HepG2 (cell line): Measurements from ENCODE around the gene KRT38. TPM values are rescaled to one million over a fixed set of nuclear protein-coding genes. Genes with fewer than 3 reads are reported as not detected.

Experiments used
- ATAC-seq: fragments of 200-7000 bp; cut with Tn5 transposase; 3 replicates; pipeline ENCODE4 v1.9.1; 2020; ENCODE audit warnings: mild to moderate bottlenecking, moderate library complexity
- BruUV-seq: library from RNA; stranded (reverse); fragments of 400-500 nt; replicated peaks from 2 replicates; lab custom pipeline; 2021; lab: Mats Ljungman, UMichigan
- CTCF ChIA-PET: fragments of 300-600 bp; formaldehyde crosslinking; extraction: SDS; loops from one replicate; lab custom pipeline; 2021; ENCODE audit warnings: low total read pairs, inconsistent platforms, low intra/inter-chr PET ratio; lab: Yijun Ruan, JAX
- POLR2A ChIA-PET: fragments of 350-600 bp; sonication (Branson Sonifier 250); formaldehyde crosslinking; loops from one replicate; lab custom pipeline; 2020; ENCODE audit warnings: antibody characterized with exemption, inconsistent platforms; lab: Yijun Ruan, JAX
- DNase-seq: peaks from one replicate; pipeline ENCODE4 v3.0.0-alpha.2; 2015; ENCODE audit warnings: low spot score
- FAIRE-seq: peaks from 3 replicates; lab custom pipeline; 2011; peaks lifted over from hg19 to GRCh38; lab: Jason Lieb, UNC
- H2AFZ ChIP-seq: one replicate; pipeline ENCODE4 v1.6.1; 2011; ENCODE audit warnings: low read length, inconsistent platforms
- H3K27ac ChIP-seq: fragments of 300-600 bp; 3 replicates; pipeline ENCODE4 v1.8.0; 2011; ENCODE audit warnings: mixed run types, mild to moderate bottlenecking, mixed read lengths, low read length, inconsistent platforms; ENCODE audit not compliant: insufficient read depth; ENCODE audit errors: extremely low read length
- H3K27me3 ChIP-seq, 2 experiments: fragments of 200-600 bp in 1 of 2; 2 replicates in 1 of 2; 3 replicates in 1 of 2; pipeline versions ENCODE4 v1.6.0 to v1.8.0; 2011; ENCODE audit warnings: low read length in 2 of 2, mild to moderate bottlenecking in 2 of 2, moderate library complexity in 2 of 2, inconsistent platforms in 1 of 2; ENCODE audit not compliant: insufficient read depth in 2 of 2, control insufficient read depth in 1 of 2
- H3K36me3 ChIP-seq, 2 experiments: fragments of 200-600 bp in 1 of 2; replicated peaks in 1 of 2; 2 replicates in 1 of 2; 3 replicates in 1 of 2; pipeline versions ENCODE4 v1.5.1 to v1.8.0; 2011; ENCODE audit warnings: low read length in 2 of 2, inconsistent platforms in 1 of 2; ENCODE audit not compliant: insufficient read depth in 2 of 2, control insufficient read depth in 1 of 2
- H3K4me1 ChIP-seq: 2 replicates; pipeline ENCODE4 v1.5.1; 2012; ENCODE audit warnings: low read length, inconsistent platforms; ENCODE audit not compliant: insufficient read depth
- H3K4me2 ChIP-seq: 2 replicates; pipeline ENCODE4 v1.6.0; 2011; ENCODE audit warnings: low read depth, low read length, inconsistent platforms
- H3K4me3 ChIP-seq, 3 experiments: fragments of 200-600 bp in 1 of 3; sonication (generic), shearing (Covaris generic) in 1 of 3; replicated peaks in 1 of 3; 2 replicates each; pipeline ENCODE4 v1.5.1; 2011 to 2016; ENCODE audit warnings: low read length in 3 of 3, inconsistent platforms in 2 of 3, low read depth in 2 of 3, mild to moderate bottlenecking in 2 of 3, control low read depth in 1 of 3, mixed read lengths in 1 of 3; ENCODE audit not compliant: insufficient read depth in 1 of 3
- H3K79me2 ChIP-seq: one replicate; pipeline ENCODE4 v1.6.1; 2011; ENCODE audit warnings: low read length, inconsistent platforms; ENCODE audit not compliant: insufficient read depth
- H3K9ac ChIP-seq: 2 replicates; pipeline ENCODE4 v1.6.0; 2011; ENCODE audit warnings: mild to moderate bottlenecking, low read depth, low read length, inconsistent platforms; ENCODE audit not compliant: insufficient read depth
- H3K9me3 ChIP-seq: 2 replicates; pipeline ENCODE4 v1.5.1; 2012; ENCODE audit warnings: mild to moderate bottlenecking, low read length
- H4K20me1 ChIP-seq: 2 replicates; pipeline ENCODE4 v1.6.0; 2011; ENCODE audit warnings: inconsistent platforms, mild to moderate bottlenecking, low read length, moderate library complexity; ENCODE audit not compliant: insufficient read depth
- ARID3A ChIP-seq: IDR thresholded peaks from 2 replicates; pipeline ENCODE4 v1.6.1; 2012; ENCODE audit warnings: low read depth, low read length, improper control_type of control experiment
- CCAR2 ChIP-seq: fragments of 200-400 bp; formaldehyde crosslinking; optimal IDR thresholded peaks from 2 replicates; pipeline ENCODE3; 2018; ENCODE audit warnings: low read depth, mild to moderate bottlenecking, low read length, moderate library complexity
- HNRNPUL1 ChIP-seq: fragments of 200-400 bp; formaldehyde crosslinking; IDR thresholded peaks from 2 replicates; pipeline ENCODE4 v1.6.1; 2017; ENCODE audit warnings: low read depth, mild to moderate bottlenecking, low read length, moderate library complexity
- NFIB ChIP-seq: sonication (generic); formaldehyde crosslinking; IDR thresholded peaks from 2 replicates; pipeline ENCODE4 v1.9.0; 2021; ENCODE audit warnings: missing genetic modification reagents, mild to moderate bottlenecking, borderline replicate concordance
- ZKSCAN5 ChIP-seq: sonication (generic); formaldehyde crosslinking; IDR thresholded peaks from 2 replicates; pipeline ENCODE4 v1.5.1; 2020; ENCODE audit warnings: mild to moderate bottlenecking, missing genetic modification reagents
- ZNF142 ChIP-seq: sonication (generic); formaldehyde crosslinking; IDR thresholded peaks from 2 replicates; pipeline ENCODE4 v1.4.0; 2020; ENCODE audit warnings: missing genetic modification reagents
- ZNF232 ChIP-seq: sonication (generic); formaldehyde crosslinking; IDR thresholded peaks from 2 replicates; pipeline ENCODE4 v1.4.0; 2020; ENCODE audit warnings: missing genetic modification reagents, borderline replicate concordance
- ZNF414 ChIP-seq: sonication (generic); formaldehyde crosslinking; IDR thresholded peaks from 2 replicates; pipeline ENCODE4 v1.5.0; 2020; ENCODE audit warnings: missing genetic modification reagents
- ZNF749 ChIP-seq: sonication (generic); formaldehyde crosslinking; IDR thresholded peaks from 2 replicates; pipeline ENCODE4 v1.8.0; 2022; ENCODE audit warnings: mild to moderate bottlenecking, missing genetic modification reagents, moderate library complexity, borderline replicate concordance
- ZNF770 ChIP-seq: sonication (generic); formaldehyde crosslinking; IDR thresholded peaks from 2 replicates; pipeline ENCODE4 v1.5.0; 2020; ENCODE audit warnings: mild to moderate bottlenecking, missing genetic modification reagents
- ZNF83 ChIP-seq: sonication (generic); formaldehyde crosslinking; IDR thresholded peaks from 2 replicates; pipeline ENCODE4 v1.4.0; 2020; ENCODE audit warnings: missing genetic modification reagents, mild to moderate bottlenecking, borderline replicate concordance
- WGBS: methylation state at CpG from one replicate; pipeline ENCODE4 v1.1.6; 2017; ENCODE audit warnings: low lambda C conversion rate; 5-methylcytosine and 5-hydroxymethylcytosine counted together
- in situ Hi-C: cut with HindIII; loops from 2 replicates; pipeline ENCODE4 v1.10.0; 2017; ENCODE audit warnings: low pct_unique_long_range_greater_than_20kb; ENCODE audit not compliant: extremely low pct_ligation_motif_present
- intact Hi-C: fragments of 100-400 bp; cut with micrococcal nuclease; formaldehyde crosslinking; loops from one replicate; pipeline ENCODE4 v1.10.0; 2022; ENCODE audit not compliant: unreplicated experiment
- polyA plus RNA-seq, 8 experiments: library from polyadenylated mRNA; depleted of rRNA in 3 of 8; stranded (reverse) in 7 of 8; unstranded in 1 of 8; fragments of >200 nt; fragmentation: Illumina TruSeq in 4 of 8; extraction: Trizol in 4 of 8; gene quantifications; 2 replicates each; pipeline versions ENCODE4 v1.2.1 to v1.2.3, GENCODE V29; 2011 to 2016; ENCODE audit warnings: low read depth in 4 of 8, missing spikeins in 1 of 8, mixed read lengths in 1 of 8; ENCODE audit not compliant: insufficient read depth in 1 of 8
- total RNA-seq, 5 experiments: library from RNA; depleted of rRNA; stranded (reverse); fragments of >200 nt; fragmentation: Illumina TruSeq; extraction: Trizol; gene quantifications; 2 replicates each; pipeline ENCODE4 v1.2.3, GENCODE V29; 2016; ENCODE audit warnings: low read depth in 1 of 5

KRT38 gene
- total and polyA plus RNA-seq, 2 of the 13 experiments (the other 11 are each of a cell fraction or from before 2014, with no cell fraction given) = not detected

- TF ChIP-seq ZNF142 (CRISPR knock-in tag) (no peak), ZKSCAN5 (CRISPR knock-in tag) (no peak), ZNF414 (CRISPR knock-in tag) (no peak), ZNF83 (CRISPR knock-in tag) (no peak), ZNF232 (CRISPR knock-in tag) (no peak)
Observed at GRCh38 chr17:41444186-41444585, 3.4 kb upstream of the KRT38 start (continued).

- Histone ChIP-seq H3K27me3 (no peaks in the 10 kb centered on the region; a peak in 2 of 5 replicates), H3K4me1 (peaks cover 6% of the 10 kb centered on the region; the same call in 1 of the 2 replicates), H3K9ac (no peak overlapping the region), H3K79me2 (no peaks in the 10 kb centered on the region), H2AFZ (no peak overlapping the region), H4K20me1 (no peaks in the 10 kb centered on the region), H3K36me3 (no peaks in the 10 kb centered on the region), H3K9me3 (no peaks in the 10 kb centered on the region), H3K27ac (no peak overlapping the region), H3K4me3 (no peak overlapping the region), H3K4me2 (no peak overlapping the region)
- ChIA-PET POLR2A (no interaction called here), CTCF (no interaction called here)
- WGBS = 29% methylated on average over 4 of the region's 4 CpGs
- no peak for TF ChIP-seq HNRNPUL1
- no peak for TF ChIP-seq NFIB (CRISPR knock-in tag)
- no peak for TF ChIP-seq CCAR2
- no peak for TF ChIP-seq ZNF770
- TF ChIP-seq ZNF749 (CRISPR knock-in tag) = no peak
- no peak for TF ChIP-seq ARID3A
- ATAC-seq (no peak), FAIRE-seq (no peak), DNase-seq (no peak)
- intact Hi-C loops = no loop called here
- BruUV-seq = no TSS peak
- in situ Hi-C loops = no loop called here
Observed at GRCh38 chr17:41442739-41443138, 2.0 kb upstream of the KRT38 start.
